Neural progenitor cell (in vitro differentiated cells): ENCODE measurements around the gene ZFAND3.

Source experiments
- CTCF ChIP-seq: fragments of 200-600 bp; sonication (generic); IDR thresholded peaks from 2 replicates; pipeline ENCODE4 v1.5.1; 2017; ENCODE audit warnings: antibody characterized with exemption, mild to moderate bottlenecking
- EZH2 ChIP-seq: fragments of 200-600 bp; sonication (generic); IDR thresholded peaks from 2 replicates; pipeline ENCODE4 v1.6.1; 2017; ENCODE audit warnings: antibody characterized with exemption, mild to moderate bottlenecking, moderate library complexity
- EZH2phosphoT487 ChIP-seq: fragments of 200-600 bp; sonication (generic); IDR thresholded peaks from 2 replicates; pipeline ENCODE4 v1.6.1; 2017; ENCODE audit warnings: antibody characterized with exemption

GRCh38 chr6:37882724-37883413 lies 63.3 kb downstream of the ZFAND3 start:
- no peak for TF ChIP-seq CTCF
- TF ChIP-seq EZH2 = no peak
- TF ChIP-seq EZH2phosphoT487 = no peak
